ENCODE data around the gene SLCO2A1. TPM values are rescaled to one million over a fixed set of nuclear protein-coding genes. Genes with fewer than 3 reads are reported as not detected.
A peak's percentile ranks its signal among the peaks of the same experiment; 100 is the strongest.

SLCO2A1 gene
- total RNA-seq, 1 donor from 2014 or later: 11.6 TPM

DNA sequence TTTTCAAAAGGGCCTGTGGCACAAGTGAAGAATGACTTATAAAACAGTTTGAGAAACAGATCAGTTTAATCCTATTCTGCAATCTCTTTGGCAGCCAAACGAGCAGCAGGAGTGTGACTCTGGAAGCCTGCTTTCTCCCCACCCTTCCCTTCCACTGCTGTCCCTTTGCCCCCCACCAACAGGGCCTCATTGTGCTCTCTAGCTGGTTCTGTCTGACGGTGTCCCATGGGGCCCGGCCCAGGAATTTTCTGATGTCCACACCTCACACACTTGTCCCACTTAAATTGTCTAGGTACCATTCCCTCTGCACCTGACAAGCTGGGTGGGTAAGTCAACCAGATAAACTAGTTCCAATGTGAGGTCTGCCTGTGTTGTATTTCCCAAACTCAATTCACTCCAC, 16.4 kb downstream of the SLCO2A1 start:
- ATAC-seq (no peak), DNase-seq (no peak)
- intact Hi-C loops (cut with micrococcal nuclease): no loop called here

GRCh38 chr3:134009345-134010000, 20.3 kb downstream of the SLCO2A1 start:
- ATAC-seq (no peak), DNase-seq (no peak)
- intact Hi-C loops (cut with micrococcal nuclease): no loop called here

DNA sequence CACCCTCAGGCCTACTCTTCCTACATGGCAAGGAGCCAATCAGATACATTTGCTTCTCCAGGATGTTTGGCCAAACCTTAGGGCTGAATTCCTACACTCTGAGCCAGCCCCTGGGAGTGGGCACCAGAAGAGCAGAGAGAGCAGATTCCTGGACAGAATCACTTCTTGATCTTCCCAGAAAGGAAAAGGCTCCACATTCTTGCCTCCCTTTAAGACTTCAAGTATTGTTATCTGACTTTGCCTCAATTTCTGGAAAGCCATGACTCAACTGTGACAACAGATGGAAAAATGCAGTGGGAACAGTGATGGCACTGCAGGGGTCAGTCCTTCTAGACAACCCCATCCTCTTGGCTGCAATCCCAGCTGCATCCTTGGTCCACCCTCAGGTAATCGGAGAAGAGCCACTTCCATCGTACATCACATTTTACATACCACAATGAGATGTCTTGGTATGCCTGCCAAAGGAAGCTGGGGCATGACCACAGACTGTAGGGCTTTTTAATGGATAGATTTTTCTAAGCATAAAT, 21.0 kb downstream of the SLCO2A1 start:
- intact Hi-C loops (cut with micrococcal nuclease): no loop called here
- ATAC-seq (no peak), DNase-seq (no peak)

DNA sequence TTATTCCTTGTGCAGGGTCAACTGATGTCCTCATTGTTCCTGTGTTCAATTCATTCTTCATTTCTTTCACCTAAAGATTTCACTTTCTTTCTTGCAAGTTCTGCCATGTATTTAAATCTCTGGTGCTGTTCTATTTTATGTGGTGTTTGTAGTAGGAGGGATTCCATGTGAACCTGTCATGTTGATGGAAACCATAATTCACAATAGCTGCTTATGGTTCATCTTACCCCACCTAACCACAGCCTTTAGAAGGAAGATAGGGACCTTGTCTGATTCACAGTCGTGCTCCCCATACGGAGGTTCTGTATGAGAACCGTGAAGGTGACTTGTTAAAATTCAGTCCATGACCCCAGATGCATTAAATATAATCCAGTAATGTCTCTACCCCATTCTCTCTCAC, 21.9 kb downstream of the SLCO2A1 start:
- DNase-seq (no peak), ATAC-seq (no peak)
- intact Hi-C loops (cut with micrococcal nuclease): no loop called here

GRCh38 chr3:134004841-134005240, 24.9 kb downstream of the SLCO2A1 start:
- intact Hi-C loops (cut with micrococcal nuclease): no loop called here
- ATAC-seq (no peak), DNase-seq (no peak)

DNA sequence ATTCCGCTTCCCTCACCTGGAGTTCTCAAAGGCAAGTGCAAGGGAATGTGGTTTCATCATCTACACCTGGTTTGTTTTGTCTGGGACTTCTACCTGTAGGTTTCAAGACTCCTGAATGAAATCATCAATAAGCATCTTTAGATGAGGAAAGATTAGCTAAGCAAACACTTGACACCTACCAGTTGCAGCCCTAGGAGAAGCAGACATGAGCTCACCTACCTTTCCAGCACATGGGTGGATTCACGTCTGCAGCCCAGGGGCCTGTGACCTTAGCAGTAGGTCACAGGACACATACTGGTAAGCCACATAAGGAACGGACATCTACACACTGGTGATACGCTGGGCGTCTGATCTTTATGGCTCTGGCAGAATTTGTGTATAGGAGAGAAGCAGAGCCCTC, 26.7 kb downstream of the SLCO2A1 start:
- ATAC-seq (no peak), DNase-seq (no peak)
- intact Hi-C loops (cut with micrococcal nuclease): no loop called here

DNA sequence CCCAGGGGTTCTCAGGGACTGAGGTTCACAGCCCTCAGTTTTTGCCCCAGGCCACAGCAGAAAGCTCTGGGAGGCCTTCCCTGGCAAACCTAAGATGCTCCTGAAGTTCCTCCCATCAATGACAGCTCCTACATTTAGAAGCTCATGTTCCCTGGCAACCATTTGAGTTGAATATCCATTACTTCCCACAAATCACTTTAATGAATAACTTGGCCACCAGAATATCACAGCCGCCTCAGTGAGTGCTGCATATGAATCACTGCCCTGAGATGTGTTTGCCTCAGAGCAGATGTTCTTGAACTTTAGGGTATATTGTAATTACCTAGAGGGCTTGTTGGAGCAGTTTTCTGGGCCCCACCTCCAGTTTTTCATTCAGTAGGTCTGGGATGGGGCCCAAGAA, 27.4 kb downstream of the SLCO2A1 start:
- ATAC-seq (no peak), DNase-seq (no peak)
- intact Hi-C loops (cut with micrococcal nuclease): no loop called here

DNA sequence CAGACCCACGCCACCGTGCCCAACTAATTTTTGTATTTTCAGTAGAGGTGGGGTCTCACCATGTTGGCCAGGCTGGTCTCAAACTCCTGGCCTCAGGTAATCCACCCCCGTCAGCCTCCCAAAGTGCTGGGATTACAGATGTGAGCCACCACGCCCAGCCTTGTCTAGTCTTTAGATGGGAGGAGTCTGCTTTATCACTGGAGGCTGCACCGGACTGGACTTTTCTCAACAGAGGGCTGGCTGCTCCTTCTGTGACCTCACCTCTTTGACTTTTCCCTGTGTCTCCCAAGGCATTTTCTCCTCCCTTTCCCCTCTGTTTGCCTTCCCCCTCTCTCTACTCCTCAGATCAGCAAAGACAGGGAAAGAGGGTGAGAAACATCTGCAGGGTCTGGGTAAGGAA, 28.5 kb downstream of the SLCO2A1 start:
- no peak for ATAC-seq
- intact Hi-C loops (cut with micrococcal nuclease): no loop called here
- no peak for DNase-seq

DNA sequence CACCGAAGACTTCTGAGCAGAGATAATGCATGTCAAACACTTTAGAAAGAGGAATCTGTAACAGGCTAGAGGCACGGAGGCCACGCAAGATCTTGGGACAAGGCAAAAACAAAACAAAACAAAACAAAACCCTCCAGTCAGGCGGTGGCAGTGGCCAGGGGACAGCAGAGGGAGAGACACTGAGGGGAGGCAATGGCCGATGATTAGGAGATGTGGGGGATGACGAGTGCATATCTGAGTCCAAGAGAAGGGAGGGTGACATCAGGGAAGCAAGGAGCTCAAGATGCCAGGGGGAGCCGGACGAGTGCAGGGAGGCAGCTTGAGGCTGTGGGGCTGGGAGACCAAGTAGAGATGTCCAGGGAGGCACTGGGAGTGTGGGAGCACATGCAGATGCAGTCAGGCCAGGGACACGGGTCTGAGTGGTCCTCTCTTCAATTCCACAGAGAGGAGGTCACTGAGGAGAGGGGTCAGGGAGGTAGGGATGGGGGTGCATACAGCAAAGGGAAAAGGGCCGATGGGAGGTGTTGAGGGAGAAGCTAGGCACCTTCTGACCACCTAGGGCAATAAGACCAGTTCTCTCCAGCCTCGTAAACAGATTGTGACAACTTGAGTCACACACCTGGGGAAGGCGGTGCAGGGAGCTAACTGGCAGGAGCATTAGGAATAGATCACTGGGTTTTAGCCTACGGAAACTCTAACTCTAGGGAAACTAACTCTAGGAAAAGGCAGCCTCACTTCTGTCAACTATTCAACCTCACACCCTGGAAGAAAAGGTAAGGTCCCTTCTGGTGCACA, 29.6 kb downstream of the SLCO2A1 start:
- intact Hi-C loops (cut with micrococcal nuclease): no loop called here
- DNase-seq (no peak), ATAC-seq (no peak)

DNA sequence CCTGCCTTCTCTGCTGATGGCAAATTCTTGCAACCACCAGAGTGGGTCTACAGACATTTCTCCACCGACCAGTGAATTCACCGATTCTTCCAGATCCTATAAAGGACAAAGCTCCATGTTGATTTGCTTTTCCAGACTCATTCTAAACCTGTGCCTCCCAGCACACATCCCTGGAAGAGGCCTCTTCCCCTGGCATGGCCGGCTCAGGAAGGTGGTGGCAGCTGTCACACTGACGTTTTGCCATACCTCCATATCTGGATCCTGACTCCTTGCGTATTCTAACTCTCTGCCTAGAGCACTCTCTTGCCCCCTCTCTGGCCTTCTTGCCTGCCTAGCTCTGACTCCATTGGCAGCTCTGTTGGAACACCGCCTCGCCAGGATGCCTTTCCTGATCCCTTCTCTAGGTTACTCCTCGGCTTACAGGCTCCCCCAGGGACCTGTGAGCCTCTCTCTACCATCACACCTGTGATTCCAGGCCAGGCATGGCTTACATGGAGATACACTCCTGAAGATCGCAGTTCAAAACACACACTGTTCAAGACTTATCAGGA, 31.0 kb downstream of the SLCO2A1 start:
- intact Hi-C loops (cut with micrococcal nuclease): no loop called here
- ATAC-seq (no peak), DNase-seq (no peak)

DNA sequence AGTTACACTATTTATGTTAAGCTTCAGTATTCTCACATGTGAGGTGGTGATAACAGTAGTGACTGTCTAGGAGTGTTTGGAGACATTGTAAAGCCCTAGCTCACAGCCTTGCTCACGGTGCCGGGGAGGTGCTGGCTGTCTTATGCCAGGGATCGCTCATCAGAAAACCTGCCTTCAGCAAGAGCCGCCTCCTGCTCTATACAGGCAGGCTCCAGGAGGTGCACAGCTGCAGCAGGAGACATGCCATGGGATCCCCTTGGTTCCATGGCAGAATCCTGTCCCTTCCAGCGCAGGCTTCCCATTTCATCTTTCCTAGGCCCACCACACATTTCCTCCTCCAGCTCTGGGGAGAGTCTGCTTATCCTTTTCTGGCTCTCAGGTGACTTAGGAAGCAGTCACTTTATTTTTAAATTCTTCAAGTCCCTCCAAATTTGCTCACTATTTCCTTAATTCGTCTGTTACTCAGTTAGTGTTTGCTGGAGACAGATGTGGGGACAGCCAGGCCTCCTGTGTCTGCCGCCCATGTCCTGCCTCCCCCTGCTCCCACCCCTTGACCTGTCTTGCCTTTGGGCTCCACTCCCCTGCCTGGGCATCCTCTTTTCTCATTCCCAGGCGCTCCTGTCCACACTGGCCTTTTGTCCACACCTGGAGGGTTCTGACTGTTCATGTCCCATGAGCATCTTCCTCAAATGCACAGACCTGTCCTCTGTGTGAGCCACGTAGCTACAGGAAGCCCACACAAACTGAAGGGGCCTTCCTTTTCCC, 31.7 kb downstream of the SLCO2A1 start:
- ATAC-seq (no peak), DNase-seq (no peak)
- intact Hi-C loops (cut with micrococcal nuclease): no loop called here

GRCh38 chr3:133996996-133997395, 32.7 kb downstream of the SLCO2A1 start:
- intact Hi-C loops (cut with micrococcal nuclease): no loop called here
- DNase-seq: no peak
- ATAC-seq: no peak

DNA sequence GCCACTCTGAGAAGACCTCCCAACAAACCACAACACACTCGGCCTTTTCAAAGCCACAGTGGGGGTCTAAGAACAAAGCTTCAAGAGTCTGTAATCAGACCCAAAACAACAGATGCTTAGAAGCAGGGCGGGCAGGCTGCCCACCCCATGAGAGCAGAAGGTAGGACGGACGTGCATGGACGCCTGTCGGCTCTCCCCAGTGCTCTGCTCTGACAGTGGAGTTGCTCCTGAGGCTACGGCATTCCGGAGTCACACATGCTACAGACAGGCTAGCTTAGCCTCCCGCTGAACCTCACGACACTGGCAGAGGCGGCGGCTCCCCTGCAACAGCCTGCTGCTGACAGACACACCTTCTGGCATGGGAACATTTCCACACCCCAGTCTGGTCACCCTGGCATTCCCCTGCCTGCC, 33.5 kb downstream of the SLCO2A1 start:
- DNase-seq (no peak), ATAC-seq (no peak)
- intact Hi-C loops (cut with micrococcal nuclease): no loop called here

GRCh38 chr3:133995264-133995663, 34.5 kb downstream of the SLCO2A1 start:
- no peak for ATAC-seq
- DNase-seq: no peak
- intact Hi-C loops (cut with micrococcal nuclease): no loop called here

DNA sequence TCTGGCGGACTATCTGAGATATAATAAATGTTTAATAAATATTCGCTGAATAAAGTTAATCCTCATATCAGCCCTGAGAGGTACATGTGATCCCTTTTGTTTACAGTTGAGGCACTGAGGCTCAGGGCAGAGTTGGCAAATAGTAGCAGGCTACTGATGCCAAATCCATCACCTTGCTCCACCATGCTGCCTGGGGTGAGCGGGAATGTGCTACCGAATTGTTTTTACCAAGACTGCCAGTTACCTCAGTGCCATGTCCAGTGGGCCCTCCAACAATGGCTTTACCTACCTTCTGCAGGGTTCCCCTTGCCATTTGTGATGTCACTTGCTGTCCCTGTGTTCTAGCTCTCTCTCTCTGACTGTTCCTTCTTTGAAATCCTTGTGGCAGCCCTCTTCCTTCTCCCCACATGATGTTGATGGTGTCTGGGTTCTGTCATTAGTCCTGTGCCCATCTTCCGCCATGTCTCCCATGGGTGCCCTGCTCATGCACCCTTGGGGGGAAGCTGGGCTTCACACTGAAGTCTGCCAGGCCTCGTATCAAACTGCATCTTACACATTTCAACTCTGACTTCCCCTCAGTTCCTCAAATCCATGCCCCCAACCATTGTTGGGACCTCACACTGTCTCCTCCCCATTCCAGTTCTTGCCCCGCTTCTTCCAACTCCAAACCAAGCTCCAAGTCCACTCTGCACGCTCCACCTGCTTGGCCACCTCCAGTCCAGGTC, 35.4 kb downstream of the SLCO2A1 start:
- no peak for ATAC-seq
- DNase-seq: no peak
- intact Hi-C loops (cut with micrococcal nuclease): no loop called here

GRCh38 chr3:133992951-133993620, 36.6 kb downstream of the SLCO2A1 start:
- intact Hi-C loops (cut with micrococcal nuclease): no loop called here
- DNase-seq (no peak), ATAC-seq (no peak)

DNA sequence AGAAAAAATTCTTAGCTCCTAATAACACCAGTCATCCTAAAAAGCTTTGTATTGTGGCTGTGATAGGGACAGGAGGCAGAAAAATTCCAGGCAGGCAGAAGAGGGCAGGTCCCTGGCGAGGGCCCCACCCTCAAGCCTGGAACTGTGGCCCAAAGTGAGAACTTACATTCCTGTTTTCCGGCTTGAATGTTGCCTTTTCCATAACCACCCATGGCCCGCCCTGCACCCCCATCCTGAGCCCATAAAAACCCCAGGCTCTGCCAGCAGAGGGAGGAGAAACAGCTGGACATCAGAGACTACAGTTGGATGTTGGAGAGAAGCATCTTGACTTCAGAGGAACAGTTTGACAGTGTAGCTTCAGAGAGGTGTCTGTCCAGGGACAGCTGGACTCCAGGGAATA, 37.3 kb downstream of the SLCO2A1 start:
- intact Hi-C loops (cut with micrococcal nuclease): no loop called here
- DNase-seq (peak; percentile 36), ATAC-seq (peak; percentile 46)

DNA sequence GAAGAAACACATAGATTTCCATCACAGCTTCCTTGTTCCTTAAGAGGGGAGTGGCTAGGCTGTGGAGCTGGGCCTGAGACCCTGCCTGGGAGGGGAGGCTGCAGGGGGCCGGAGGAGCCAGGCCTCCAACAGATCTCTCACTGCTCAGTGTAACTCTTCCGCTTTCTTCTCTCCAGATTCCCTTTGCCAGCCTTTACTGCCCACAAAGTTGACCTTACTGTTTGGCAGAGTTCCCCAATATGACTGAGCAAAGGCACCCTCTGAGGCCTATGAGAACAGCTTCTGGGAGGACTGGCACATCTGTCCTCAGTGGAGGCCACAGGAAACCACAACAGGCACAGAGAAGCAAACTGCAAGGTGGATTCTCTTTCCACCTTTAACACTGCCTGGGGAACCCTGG, 38.1 kb downstream of the SLCO2A1 start:
- ATAC-seq (peak; percentile 21), DNase-seq (no peak)
- intact Hi-C loops (cut with micrococcal nuclease): no loop called here

DNA sequence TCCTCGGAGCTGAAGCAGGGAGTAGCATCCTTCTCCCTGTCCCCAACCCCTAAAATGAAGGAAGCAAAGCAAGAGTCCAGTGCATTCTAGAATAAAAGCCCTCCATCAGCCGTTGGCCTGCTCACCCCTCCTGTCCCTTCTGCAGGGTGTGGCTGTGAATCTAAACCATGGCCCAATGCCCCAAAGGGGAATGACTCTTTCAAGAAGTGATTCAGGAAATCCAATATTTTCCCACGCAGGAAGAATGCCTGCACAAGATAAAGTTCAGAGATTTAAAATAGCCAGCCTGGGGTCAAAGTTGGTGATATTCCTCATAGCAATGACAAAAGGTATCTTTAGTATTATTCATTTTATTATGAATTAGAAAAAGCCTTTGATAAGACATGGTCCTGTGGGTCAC, 38.5 kb downstream of the SLCO2A1 start:
- DNase-seq (no peak), ATAC-seq (peak; percentile 61)
- intact Hi-C loops (cut with micrococcal nuclease): no loop called here

Measured in left ventricle myocardium superior (tissue), 1 donor.